ENCODE measurements around the gene RC3H1.
"Not testable (repeated sequence)": the region's sequence is repeated elsewhere in the genome, so short reads cannot be mapped to it uniquely, and the experiment has no call there.

DNA sequence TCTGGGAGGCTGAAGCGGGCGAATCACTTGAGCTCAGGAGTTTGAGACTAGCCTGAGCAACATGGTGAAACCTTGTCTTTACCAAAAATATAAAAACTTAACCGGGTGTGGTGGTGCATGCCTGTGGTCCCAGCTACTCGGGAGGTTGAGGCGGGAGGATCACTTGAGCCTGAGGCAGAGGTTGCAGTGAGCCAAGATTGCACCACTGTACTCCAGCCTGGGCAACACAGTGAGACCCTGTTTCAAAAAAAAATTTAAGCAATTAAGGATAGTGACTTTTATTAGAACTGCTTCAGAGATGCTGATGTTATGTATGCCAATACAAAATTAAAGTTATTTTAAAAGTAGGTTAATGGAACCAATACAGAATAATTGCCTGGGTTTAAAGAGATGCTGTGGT lies 56.3 kb downstream of the RC3H1 start:
- not testable (repeated sequence) for TF ChIP-seq CTCF, POLR2AphosphoS5 (IDR thresholded peaks at IDR 0.05)

All from gastroesophageal sphincter (tissue), 3 donors.